MCF 10A (cell line): ENCODE measurements around the gene PROSER2. TPM values are rescaled to one million over a fixed set of nuclear protein-coding genes. Genes with fewer than 3 reads are reported as not detected.

ENCODE experiments used
- BruUV-seq: library from RNA; stranded (reverse); fragments of 400-500 nt; replicated peaks from 2 replicates; lab custom pipeline; 2021; lab: Mats Ljungman, UMichigan
- CTCF ChIA-PET: fragments of 300-600 bp; sonication (Branson Sonifier 250); formaldehyde crosslinking; extraction: SDS; loops from one replicate; lab custom pipeline; 2021; ENCODE audit warnings: antibody characterized with exemption, inconsistent platforms; lab: Yijun Ruan, JAX
- POLR2A ChIA-PET: fragments of 300-600, 350-650 bp; sonication (Branson Sonifier 250); formaldehyde crosslinking; extraction: SDS; loops from one replicate; lab custom pipeline; 2020; ENCODE audit warnings: antibody characterized with exemption, inconsistent platforms; lab: Yijun Ruan, JAX
- DNase-seq: peaks from one replicate; pipeline ENCODE4 v3.0.0-alpha.2; 2018; ENCODE audit not compliant: unreplicated experiment
- H3K27ac Mint-ChIP-seq: one replicate; pipeline ENCODE4 v1.8.0; 2022; ENCODE audit warnings: mild to moderate bottlenecking, low read depth, mixed read lengths; ENCODE audit not compliant: unreplicated experiment
- H3K27me3 Mint-ChIP-seq: one replicate; pipeline ENCODE4 v1.8.0; 2022; ENCODE audit warnings: mixed read lengths; ENCODE audit not compliant: insufficient read depth, unreplicated experiment
- H3K36me3 Mint-ChIP-seq: one replicate; pipeline ENCODE4 v1.8.0; 2022; ENCODE audit warnings: mild to moderate bottlenecking, moderate library complexity, mixed read lengths; ENCODE audit not compliant: insufficient read depth, unreplicated experiment
- H3K4me1 Mint-ChIP-seq: one replicate; pipeline ENCODE4 v1.8.0; 2022; ENCODE audit warnings: mixed read lengths; ENCODE audit not compliant: insufficient read depth, unreplicated experiment
- H3K4me3 Mint-ChIP-seq: one replicate; pipeline ENCODE4 v1.8.0; 2022; ENCODE audit warnings: mild to moderate bottlenecking, moderate library complexity, mixed read lengths; ENCODE audit not compliant: unreplicated experiment
- H3K9me3 Mint-ChIP-seq: one replicate; pipeline ENCODE4 v1.8.0; 2022; ENCODE audit warnings: mixed read lengths; ENCODE audit not compliant: unreplicated experiment
- intact Hi-C: fragments of 100-400 bp; cut with micrococcal nuclease; formaldehyde crosslinking; loops from 2 replicates; pipeline ENCODE4 v1.14.1; 2022
- total RNA-seq: library from RNA; stranded (reverse); gene quantifications from 2 replicates; pipeline ENCODE4 v1.2.3, GENCODE V29; 2022
- TF ChIP-seq, protein P1 (sequence below): fragments of 200-600 bp; IDR thresholded peaks from one replicate; pipeline ENCODE4 v1.8.0; 2022; ENCODE audit warnings: antibody characterized with exemption, mild to moderate bottlenecking; ENCODE audit not compliant: unreplicated experiment

Gene PROSER2
- total RNA-seq, 1 experiment from 2014 or later: 58.0 TPM

DNA sequence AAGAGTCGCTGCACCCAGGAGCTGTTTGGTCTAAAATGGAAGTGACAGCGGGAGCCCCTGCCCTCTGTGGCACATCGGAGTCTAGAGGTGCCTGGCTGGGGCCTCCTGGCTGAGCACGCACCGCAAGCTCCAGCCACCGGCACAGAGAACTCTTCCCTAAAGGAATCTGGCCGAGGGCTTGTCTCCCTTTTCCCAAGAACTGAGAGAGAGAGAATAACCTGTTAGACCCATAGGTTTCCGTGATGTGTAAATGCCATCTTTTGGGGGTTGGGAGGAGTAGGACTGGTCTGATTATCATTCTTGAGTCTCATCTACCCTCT, 47.3 kb downstream of the PROSER2 start:
- no peaks in the 10 kb centered on the region for H3K9me3 Mint-ChIP-seq
- ChIA-PET POLR2A (no interaction called here), CTCF (no interaction called here)
- intact Hi-C loops: no loop called here
- no peak for DNase-seq
- peaks cover 48% of the 10 kb centered on the region for H3K36me3 Mint-ChIP-seq
- no peak overlapping the region for H3K27ac Mint-ChIP-seq
- TF ChIP-seq, protein P1, sequence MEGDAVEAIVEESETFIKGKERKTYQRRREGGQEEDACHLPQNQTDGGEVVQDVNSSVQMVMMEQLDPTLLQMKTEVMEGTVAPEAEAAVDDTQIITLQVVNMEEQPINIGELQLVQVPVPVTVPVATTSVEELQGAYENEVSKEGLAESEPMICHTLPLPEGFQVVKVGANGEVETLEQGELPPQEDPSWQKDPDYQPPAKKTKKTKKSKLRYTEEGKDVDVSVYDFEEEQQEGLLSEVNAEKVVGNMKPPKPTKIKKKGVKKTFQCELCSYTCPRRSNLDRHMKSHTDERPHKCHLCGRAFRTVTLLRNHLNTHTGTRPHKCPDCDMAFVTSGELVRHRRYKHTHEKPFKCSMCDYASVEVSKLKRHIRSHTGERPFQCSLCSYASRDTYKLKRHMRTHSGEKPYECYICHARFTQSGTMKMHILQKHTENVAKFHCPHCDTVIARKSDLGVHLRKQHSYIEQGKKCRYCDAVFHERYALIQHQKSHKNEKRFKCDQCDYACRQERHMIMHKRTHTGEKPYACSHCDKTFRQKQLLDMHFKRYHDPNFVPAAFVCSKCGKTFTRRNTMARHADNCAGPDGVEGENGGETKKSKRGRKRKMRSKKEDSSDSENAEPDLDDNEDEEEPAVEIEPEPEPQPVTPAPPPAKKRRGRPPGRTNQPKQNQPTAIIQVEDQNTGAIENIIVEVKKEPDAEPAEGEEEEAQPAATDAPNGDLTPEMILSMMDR: no peak
- H3K27me3 Mint-ChIP-seq: no peaks in the 10 kb centered on the region
- peaks cover 5% of the 10 kb centered on the region for H3K4me1 Mint-ChIP-seq
- H3K4me3 Mint-ChIP-seq: no peak overlapping the region
- no TSS peak for BruUV-seq

DNA sequence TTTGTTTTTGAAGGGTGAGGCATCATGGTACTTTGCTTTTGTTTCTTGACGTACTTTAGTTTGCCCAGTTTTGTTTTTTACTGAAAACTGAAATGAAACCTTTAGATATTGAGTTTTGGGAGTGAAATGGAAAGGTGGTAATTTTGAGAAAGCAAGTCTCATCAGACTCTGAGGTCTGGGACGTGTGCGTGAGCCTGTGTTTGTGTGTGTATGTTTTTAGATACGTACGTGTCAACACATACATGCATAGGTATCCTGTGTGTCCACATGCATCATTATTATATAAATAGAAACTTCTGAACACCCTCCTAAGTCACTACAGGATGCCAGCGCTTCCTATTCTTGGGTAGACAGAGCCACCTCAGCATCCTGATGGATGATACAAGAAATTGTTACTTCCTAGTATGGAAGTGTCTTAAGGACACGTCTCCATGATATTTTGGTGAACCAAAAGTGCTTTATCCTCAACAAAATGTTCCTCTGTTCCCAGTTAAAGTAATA, 47.8 kb downstream of the PROSER2 start:
- CTCF ChIA-PET: no interaction called here
- Mint-ChIP-seq H3K9me3 (no peaks in the 10 kb centered on the region), H3K27ac (no peak overlapping the region), H3K36me3 (peaks cover 44% of the 10 kb centered on the region), H3K27me3 (no peaks in the 10 kb centered on the region), H3K4me3 (no peak overlapping the region), H3K4me1 (peaks cover 10% of the 10 kb centered on the region)
- TF ChIP-seq, protein P1: no peak
- no peak for DNase-seq
- POLR2A ChIA-PET: no interaction called here
- intact Hi-C loops: no loop called here
- BruUV-seq: no TSS peak

DNA sequence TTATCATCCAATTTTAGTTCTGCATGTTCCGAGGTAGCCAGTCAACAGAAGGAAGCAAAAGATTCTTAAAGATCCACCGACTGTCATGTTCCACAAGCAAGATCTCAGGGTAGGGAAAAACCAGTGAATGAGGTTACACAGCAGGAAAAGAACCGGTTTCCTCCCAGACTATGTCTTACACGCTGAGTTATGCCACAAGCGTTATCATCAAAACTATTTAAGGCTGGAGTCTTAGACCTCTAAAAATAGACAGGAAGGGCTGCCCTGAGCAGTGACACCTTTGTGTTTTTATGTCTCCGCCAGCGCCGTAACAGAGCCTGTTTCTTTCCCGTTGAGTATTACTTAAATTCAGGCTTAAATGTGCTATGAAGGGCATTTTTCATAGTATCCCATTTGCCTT, 48.3 kb downstream of the PROSER2 start:
- Mint-ChIP-seq H3K27me3 (no peaks in the 10 kb centered on the region), H3K4me3 (no peak overlapping the region), H3K27ac (no peak overlapping the region), H3K9me3 (no peaks in the 10 kb centered on the region), H3K36me3 (peaks cover 39% of the 10 kb centered on the region), H3K4me1 (peaks cover 15% of the 10 kb centered on the region)
- TF ChIP-seq, protein P1: no peak
- intact Hi-C loops: no loop called here
- no peak for DNase-seq
- no TSS peak for BruUV-seq
- ChIA-PET CTCF (no interaction called here), POLR2A (no interaction called here)

DNA sequence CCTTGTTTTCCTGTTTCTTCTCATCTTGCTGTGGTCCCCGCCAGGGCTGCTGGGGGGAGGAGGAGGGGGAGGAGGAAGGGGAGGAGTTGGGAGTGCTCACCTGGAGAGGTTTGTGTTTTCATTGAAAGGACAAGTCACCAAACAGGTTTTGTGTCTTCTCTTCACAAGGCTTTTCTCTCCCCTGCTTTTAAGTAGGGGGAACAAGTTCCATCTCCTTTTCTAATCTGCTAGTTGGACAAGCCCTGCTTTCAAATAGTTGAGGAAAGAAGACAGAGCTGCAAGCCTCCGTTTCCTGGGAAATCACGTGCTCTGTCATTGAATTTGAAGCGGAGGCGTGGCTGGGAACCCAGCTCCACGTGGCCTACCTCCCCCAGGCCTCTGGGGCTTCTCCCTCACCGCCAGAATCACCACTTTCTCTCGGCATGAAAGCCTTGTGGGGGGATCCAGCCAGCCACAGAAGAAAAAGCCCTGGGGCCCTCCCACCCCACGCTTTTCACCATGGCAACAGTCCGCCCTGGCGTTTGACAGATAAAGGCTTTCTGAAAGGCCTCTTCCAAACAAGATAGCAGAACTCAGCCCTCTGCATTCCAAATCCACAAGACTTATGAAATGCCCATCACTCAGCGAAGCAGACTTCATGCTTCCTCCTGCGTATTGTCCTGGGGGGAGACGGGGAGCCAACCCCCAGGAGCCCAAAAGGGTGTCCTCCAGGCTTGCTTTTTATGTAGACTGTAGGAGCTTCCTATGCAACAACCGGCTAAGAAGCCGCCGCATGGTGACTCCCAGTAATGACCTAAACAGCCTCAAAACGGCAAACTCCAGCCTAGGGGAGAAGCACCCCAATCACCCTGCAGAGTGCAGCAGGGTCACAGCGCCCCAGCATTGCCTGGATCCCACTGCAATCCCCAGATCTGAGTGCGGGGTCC, 51.7 kb downstream of the PROSER2 start:
- no TSS peak for BruUV-seq
- TF ChIP-seq, protein P1: no peak
- H3K4me3 Mint-ChIP-seq: no peak overlapping the region
- intact Hi-C loops: no loop called here
- H3K36me3 Mint-ChIP-seq: peaks cover 9% of the 10 kb centered on the region
- no peaks in the 10 kb centered on the region for H3K9me3 Mint-ChIP-seq
- H3K4me1 Mint-ChIP-seq: peaks cover 21% of the 10 kb centered on the region
- POLR2A ChIA-PET: interaction anchor here (1.9 to 2.6 kb wide), 4 partner anchors 10 to 50 kb away, joined by 4 to 19 read pairs (median 10); no protein-coding TSS in a partner anchor
- no peaks in the 10 kb centered on the region for H3K27me3 Mint-ChIP-seq
- peak; percentile 77 for DNase-seq
- H3K27ac Mint-ChIP-seq: peak overlapping the region; percentile 96
- CTCF ChIA-PET: interaction anchor here (0.6 kb wide), 1 partner anchor 27 kb away, joined by 4 read pairs; no protein-coding TSS in a partner anchor
